HepG2 (cell line): ENCODE measurements around the gene C3orf18. TPM values are rescaled to one million over a fixed set of nuclear protein-coding genes. Genes with fewer than 3 reads are reported as not detected.

ENCODE experiments used
- CHD4 ChIP-seq: fragments of 200-600 bp; sonication (generic); IDR thresholded peaks from 2 replicates; pipeline ENCODE4 v1.7.0; 2017; ENCODE audit warnings: mild to moderate bottlenecking, low read length, borderline replicate concordance
- KLF16 ChIP-seq, 2 experiments: sonication (generic) in 1 of 2; formaldehyde crosslinking in 1 of 2; IDR thresholded peaks; 2 replicates each; pipeline versions ENCODE4 v1.6.1 to v1.8.0; 2016 to 2023; ENCODE audit warnings: missing genetic modification reagents in 2 of 2, missing compliant biosample characterization in 1 of 2
- MIXL1 ChIP-seq: IDR thresholded peaks from 2 replicates; pipeline ENCODE4 v1.6.1; 2016
- NFE2 ChIP-seq: sonication (generic); formaldehyde crosslinking; IDR thresholded peaks from 2 replicates; pipeline ENCODE4 v1.4.0; 2020; ENCODE audit warnings: missing genetic modification reagents
- REL ChIP-seq: sonication (generic); formaldehyde crosslinking; conservative IDR thresholded peaks from 2 replicates; pipeline ENCODE4 v1.8.0; 2022; ENCODE audit warnings: mild to moderate bottlenecking, missing genetic modification reagents, moderate library complexity
- RNF2 ChIP-seq: fragments of 450-650 bp; conservative IDR thresholded peaks from 2 replicates; pipeline ENCODE4 v1.6.1; 2016; ENCODE audit warnings: low read depth
- RXRB ChIP-seq: IDR thresholded peaks from 2 replicates; pipeline ENCODE4 v1.6.1; 2016; ENCODE audit warnings: borderline replicate concordance, missing genetic modification reagents, missing compliant biosample characterization
- STAG1 ChIP-seq: sonication (generic); formaldehyde crosslinking; IDR thresholded peaks from 2 replicates; pipeline ENCODE4 v1.4.0; 2020; ENCODE audit warnings: missing genetic modification reagents
- ZC3H13 ChIP-seq: sonication (generic); formaldehyde crosslinking; IDR thresholded peaks from 2 replicates; pipeline ENCODE4 v1.8.1; 2023; ENCODE audit warnings: mild to moderate bottlenecking, missing genetic modification reagents, moderate library complexity
- ZFP36L2 ChIP-seq: sonication (generic); formaldehyde crosslinking; IDR thresholded peaks from 2 replicates; pipeline ENCODE4 v1.4.0; 2020; ENCODE audit warnings: missing genetic modification reagents
- ZNF570 ChIP-seq: sonication (generic); formaldehyde crosslinking; IDR thresholded peaks from 2 replicates; pipeline ENCODE4 v1.4.0; 2020; ENCODE audit warnings: mild to moderate bottlenecking, missing genetic modification reagents, borderline replicate concordance
- polyA plus RNA-seq, 8 experiments: library from polyadenylated mRNA; depleted of rRNA in 3 of 8; stranded (reverse) in 7 of 8; unstranded in 1 of 8; fragments of >200 nt; fragmentation: Illumina TruSeq in 4 of 8; extraction: Trizol in 4 of 8; gene quantifications; 2 replicates each; pipeline versions ENCODE4 v1.2.1 to v1.2.3, GENCODE V29; 2011 to 2016; ENCODE audit warnings: low read depth in 4 of 8, missing spikeins in 1 of 8, mixed read lengths in 1 of 8; ENCODE audit not compliant: insufficient read depth in 1 of 8
- total RNA-seq, 5 experiments: library from RNA; depleted of rRNA; stranded (reverse); fragments of >200 nt; fragmentation: Illumina TruSeq; extraction: Trizol; gene quantifications; 2 replicates each; pipeline ENCODE4 v1.2.3, GENCODE V29; 2016; ENCODE audit warnings: low read depth in 1 of 5
- TF ChIP-seq, protein P1 (sequence below), 2 experiments: sonication (generic) in 1 of 2; formaldehyde crosslinking in 1 of 2; IDR thresholded peaks; 2 replicates each; pipeline versions ENCODE4 v1.5.1 to v1.6.1; 2011 to 2020; ENCODE audit warnings: borderline replicate concordance in 1 of 2, low read depth in 1 of 2, low read length in 1 of 2, mild to moderate bottlenecking in 1 of 2, missing genetic modification reagents in 1 of 2, moderate library complexity in 1 of 2
- TF ChIP-seq, protein P2 (sequence below): sonication (generic); formaldehyde crosslinking; IDR thresholded peaks from 2 replicates; pipeline ENCODE4 v1.5.0; 2020; ENCODE audit warnings: mild to moderate bottlenecking, missing genetic modification reagents
- TF ChIP-seq, protein P3 (sequence below), 2 experiments: sonication (generic) in 1 of 2; formaldehyde crosslinking in 1 of 2; IDR thresholded peaks; 2 replicates each; pipeline versions ENCODE4 v1.4.0 to v1.6.1; 2016 to 2020; ENCODE audit warnings: borderline replicate concordance in 1 of 2, low read depth in 1 of 2, mild to moderate bottlenecking in 1 of 2, missing genetic modification reagents in 1 of 2

C3orf18 gene
- total and polyA plus RNA-seq, 2 of the 13 experiments (the other 11 are each of a cell fraction or from before 2014, with no cell fraction given) = 1.6 to 4.8 TPM

DNA sequence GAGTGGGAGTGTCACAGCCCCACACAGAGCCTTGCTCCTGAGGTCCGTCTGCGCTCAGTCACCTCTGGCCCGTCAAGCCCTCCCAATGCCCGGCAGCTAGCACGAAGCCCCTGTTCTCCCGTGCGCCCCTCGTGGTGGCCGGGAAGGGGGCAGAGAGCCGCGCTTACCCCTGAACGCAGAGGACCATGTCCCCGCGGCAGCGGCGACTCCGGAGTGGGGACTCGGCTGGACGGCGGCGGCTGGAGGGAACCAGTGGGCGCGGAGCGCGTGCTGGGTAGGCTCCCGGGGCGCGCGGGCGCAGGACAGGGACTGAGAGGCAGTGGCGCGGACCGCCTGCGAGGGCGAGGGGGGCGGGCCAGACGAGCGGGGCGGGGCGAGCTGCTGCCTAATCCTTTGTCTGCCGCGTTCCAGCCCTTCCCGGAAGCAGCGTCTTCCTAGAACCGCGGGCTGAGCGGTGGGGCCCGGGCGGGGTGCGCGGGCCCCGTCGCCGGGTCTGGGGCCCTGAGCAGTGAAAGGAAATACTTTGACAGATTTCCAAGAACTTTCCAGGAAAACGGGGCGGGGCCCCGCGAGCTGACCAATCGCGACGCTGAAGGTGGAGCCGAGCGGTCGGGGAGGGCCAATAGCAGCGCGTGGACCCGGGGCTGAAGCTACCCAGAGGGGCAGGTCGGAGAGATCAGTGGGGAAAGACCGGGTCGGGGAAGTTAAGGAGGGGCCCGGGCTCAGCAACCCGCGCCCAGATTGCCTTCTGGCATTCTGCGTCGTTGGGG lies 44.1 kb upstream of the C3orf18 start, which contains the start of gene CISH (continued):
- no peak for TF ChIP-seq CHD4
- TF ChIP-seq ZC3H13 = peak; percentile 79
- TF ChIP-seq REL (CRISPR knock-in tag) = peak; percentile 86; the same call in 1 of the 2 replicates
- TF ChIP-seq STAG1 (CRISPR knock-in tag) = peak; percentile 41
- no peak for TF ChIP-seq MIXL1 (CRISPR knock-in tag)
- TF ChIP-seq ZFP36L2 (CRISPR knock-in tag) = 0 out of 2 replicates have a peak, but pooled peaks have one; percentile 9
- TF ChIP-seq, protein P1, sequence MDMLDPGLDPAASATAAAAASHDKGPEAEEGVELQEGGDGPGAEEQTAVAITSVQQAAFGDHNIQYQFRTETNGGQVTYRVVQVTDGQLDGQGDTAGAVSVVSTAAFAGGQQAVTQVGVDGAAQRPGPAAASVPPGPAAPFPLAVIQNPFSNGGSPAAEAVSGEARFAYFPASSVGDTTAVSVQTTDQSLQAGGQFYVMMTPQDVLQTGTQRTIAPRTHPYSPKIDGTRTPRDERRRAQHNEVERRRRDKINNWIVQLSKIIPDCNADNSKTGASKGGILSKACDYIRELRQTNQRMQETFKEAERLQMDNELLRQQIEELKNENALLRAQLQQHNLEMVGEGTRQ (IDR thresholded peaks at IDR 0.05; ENCODE audit: low read depth, low read length) = no peak
- TF ChIP-seq, protein P1 (CRISPR knock-in tag; IDR thresholded peaks at IDR 0.05; ENCODE audit: borderline replicate concordance) = no peak
- peak; percentile 69 for TF ChIP-seq RXRB (CRISPR knock-in tag)
- TF ChIP-seq RNF2 = peak; percentile 97
- TF ChIP-seq, protein P2, sequence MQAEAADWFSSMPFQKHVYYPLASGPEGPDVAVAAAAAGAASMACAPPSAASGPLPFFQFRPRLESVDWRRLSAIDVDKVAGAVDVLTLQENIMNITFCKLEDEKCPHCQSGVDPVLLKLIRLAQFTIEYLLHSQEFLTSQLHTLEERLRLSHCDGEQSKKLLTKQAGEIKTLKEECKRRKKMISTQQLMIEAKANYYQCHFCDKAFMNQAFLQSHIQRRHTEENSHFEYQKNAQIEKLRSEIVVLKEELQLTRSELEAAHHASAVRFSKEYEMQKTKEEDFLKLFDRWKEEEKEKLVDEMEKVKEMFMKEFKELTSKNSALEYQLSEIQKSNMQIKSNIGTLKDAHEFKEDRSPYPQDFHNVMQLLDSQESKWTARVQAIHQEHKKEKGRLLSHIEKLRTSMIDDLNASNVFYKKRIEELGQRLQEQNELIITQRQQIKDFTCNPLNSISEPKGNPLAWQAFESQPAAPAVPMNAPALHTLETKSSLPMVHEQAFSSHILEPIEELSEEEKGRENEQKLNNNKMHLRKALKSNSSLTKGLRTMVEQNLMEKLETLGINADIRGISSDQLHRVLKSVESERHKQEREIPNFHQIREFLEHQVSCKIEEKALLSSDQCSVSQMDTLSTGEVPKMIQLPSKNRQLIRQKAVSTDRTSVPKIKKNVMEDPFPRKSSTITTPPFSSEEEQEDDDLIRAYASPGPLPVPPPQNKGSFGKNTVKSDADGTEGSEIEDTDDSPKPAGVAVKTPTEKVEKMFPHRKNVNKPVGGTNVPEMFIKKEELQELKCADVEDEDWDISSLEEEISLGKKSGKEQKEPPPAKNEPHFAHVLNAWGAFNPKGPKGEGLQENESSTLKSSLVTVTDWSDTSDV (CRISPR knock-in tag) = no peak
- 0 out of 2 replicates have a peak, but pooled peaks have one; percentile 88 for TF ChIP-seq ZNF570 (CRISPR knock-in tag)
- peak; percentile 85 to 86; a peak in 3 of 4 replicates for TF ChIP-seq KLF16 (CRISPR knock-in tag; IDR thresholded peaks at IDR 0.05)
- TF ChIP-seq NFE2 = no peak
- TF ChIP-seq, protein P3, sequence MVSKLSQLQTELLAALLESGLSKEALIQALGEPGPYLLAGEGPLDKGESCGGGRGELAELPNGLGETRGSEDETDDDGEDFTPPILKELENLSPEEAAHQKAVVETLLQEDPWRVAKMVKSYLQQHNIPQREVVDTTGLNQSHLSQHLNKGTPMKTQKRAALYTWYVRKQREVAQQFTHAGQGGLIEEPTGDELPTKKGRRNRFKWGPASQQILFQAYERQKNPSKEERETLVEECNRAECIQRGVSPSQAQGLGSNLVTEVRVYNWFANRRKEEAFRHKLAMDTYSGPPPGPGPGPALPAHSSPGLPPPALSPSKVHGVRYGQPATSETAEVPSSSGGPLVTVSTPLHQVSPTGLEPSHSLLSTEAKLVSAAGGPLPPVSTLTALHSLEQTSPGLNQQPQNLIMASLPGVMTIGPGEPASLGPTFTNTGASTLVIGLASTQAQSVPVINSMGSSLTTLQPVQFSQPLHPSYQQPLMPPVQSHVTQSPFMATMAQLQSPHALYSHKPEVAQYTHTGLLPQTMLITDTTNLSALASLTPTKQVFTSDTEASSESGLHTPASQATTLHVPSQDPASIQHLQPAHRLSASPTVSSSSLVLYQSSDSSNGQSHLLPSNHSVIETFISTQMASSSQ (IDR thresholded peaks at IDR 0.05; ENCODE audit: low read depth) = no peak
- TF ChIP-seq, protein P3 (CRISPR knock-in tag; IDR thresholded peaks at IDR 0.05; ENCODE audit: borderline replicate concordance) = peak; percentile 83
